ENCODE results near the gene SAP30BP.

The SAP30BP gene

DNA sequence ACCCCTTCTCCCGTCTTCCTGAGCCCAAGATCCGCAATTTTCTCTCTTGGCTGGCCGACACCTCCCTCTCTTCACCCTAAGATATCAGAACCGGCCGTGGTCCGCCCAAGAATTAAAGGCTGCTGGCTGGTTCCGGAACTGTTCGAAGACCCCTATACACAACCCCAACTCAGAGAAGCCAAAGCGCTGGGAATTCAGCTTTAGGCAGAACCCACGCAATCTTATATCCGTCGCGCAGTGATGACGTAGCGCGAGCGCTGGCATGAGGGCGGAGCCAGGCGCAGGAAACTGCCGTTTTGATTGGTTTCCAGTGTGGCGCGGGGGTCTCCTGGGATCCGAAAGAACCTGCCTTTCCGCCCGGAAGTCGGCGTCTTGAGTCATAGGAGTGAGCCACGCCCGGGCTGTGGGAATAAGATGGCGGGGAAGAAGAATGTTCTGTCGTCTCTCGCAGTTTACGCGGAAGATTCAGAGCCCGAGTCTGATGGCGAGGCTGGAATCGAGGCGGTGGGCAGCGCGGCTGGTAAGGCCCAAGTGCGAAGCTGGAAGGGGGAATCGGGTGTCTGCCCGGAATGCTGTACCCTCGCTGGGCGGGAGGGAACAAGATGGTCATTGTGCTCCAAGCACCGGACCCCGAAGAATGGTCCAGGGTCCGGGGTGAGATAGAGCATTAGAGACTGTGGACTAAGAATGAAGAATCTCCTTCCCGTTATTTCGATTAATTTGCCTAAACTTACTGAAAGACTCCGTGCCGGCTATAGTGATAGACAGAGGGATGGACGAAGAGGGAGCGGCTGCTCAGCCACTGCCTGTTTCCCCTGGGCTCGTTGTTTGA is at the start of gene SAP30BP, which contains the start of gene RECQL5:
SAP30BP (plus strand) TSS at position 380 of the 832 bp plus-strand sequence; CDS start at position 415, 35 bp downstream.
RECQL5 (minus strand) TSS at position 196 of the 832 bp plus-strand sequence. CDS start 597 bp downstream, outside the sequence.
- DNase-seq: peak; percentile 99

DNA sequence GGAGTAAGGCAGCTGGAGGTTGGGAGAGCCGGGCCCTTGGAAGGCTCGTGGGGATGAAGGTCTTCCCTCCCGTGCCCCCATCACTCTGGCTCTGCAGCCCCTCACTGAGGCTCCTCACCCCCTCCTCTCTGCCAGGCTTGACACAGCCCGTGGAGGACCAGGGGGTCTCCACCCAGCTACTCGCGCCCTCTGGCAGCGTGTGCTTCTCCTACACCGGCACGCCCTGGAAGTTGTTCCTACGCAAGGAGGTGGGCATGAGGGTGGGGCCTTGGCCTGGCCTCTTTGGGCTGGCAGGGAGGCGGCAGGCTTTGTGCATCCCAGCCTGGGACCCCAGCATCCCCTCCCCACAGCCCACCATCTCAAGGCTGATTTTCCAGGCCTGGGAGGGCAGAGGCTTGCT is 49.5 kb upstream of the SAP30BP start:
- DNase-seq: no peak

DNA sequence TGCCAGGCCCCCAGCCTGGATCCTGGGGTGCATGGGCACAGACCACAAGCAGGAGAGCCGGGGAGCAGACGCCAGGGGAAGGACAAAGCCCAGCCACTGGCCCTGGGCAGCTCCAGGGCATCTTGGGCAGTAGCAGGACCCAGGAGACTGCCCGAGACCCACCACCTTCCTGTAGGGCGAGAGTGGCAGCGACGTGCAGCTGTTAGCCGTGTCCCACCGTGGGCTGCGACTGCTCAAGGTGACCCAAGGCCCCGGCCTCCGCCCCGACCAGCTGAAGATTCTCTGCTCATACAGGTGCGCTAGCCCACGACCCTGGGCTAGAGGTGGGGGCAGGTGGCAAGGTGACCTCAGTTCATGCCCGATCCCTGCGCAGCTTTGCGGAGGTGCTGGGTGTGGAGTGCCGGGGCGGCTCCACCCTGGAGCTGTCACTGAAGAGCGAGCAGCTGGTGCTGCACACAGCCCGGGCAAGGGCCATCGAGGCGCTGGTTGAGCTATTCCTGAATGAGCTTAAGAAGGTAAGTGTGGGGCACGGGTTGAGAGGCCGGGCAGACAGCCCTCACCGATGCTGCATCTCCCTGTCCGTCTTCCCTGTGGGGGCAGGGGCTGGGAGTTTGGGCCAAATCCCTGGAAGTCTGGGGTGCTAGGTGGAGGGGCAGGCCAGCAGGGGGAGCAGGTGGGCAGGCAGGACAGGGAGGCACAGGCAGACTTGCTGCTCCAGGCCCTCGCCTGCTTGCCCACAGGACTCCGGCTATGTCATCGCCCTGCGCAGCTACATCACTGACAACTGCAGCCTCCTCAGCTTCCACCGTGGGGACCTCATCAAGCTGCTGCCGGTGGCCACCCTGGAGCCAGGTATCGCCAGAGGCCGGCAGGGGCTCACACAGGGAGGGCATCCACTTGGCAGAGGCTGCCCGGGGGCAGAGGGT is 47.4 kb upstream of the SAP30BP start:
- DNase-seq: no peak

DNA sequence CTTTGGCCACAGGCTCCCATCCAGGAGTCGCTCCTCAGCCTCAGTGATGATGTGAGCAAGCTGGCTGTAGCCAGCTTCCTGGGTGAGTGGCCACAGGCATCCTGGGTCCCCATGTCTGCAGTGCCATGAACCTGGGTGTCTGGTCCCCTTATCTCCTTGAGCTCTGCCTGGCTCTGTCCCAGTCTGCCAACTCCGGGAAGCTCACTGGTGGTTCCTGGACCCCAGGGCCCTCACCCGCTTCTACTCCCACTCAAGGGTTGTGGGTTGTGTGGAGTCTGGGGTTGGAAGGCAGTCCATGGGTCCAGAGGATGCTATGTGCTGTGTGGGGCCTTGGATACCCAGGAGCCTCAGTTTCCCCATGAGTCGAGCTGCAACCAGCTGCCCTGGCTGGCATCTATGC is 45.6 kb upstream of the SAP30BP start:
- no peak for DNase-seq

DNA sequence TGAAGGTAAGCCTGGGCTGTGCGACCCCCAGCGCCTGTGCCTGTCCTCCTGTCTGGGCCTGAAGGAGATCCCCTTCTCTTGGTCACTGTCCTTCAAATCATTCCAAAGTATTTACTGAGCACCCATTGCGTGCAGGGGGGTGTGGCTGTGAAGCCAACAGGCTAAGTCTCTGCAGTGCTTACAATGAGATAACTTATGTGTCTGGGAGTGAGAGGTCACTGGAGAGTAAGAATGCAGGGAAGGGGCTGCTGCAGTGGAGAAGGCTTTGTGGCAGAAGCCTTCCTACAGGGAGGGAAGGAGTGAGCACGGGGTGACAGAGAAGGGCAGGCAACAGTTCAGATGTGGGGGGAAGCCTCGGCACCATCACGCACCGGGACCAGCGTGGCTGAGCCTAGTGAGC is 45.1 kb upstream of the SAP30BP start:
- no peak for DNase-seq

DNA sequence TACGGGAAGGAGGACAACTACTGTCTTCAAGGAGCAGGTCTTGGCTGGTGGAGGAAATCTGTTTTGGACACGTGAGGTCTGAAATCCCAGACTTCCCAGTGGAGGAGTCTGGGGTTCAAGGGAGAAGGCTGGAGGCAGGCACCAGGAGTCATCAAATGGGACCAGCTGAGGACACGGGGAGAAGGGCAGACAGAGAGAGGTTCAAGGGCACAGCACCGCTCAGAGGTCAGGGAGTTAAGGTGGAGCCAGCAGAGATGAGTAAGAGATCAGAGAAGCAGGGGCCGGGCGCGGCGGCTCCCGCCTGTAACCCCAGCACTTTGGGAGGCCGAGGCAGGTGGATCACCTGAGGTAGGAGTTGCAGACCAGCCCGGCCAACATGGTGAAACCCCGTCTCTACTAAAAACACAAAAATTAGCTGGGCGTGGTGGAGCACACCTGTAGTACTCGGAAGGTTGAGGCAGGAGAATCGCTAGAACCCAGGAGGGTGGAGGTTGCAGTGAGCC is 44.3 kb upstream of the SAP30BP start:
- no peak for DNase-seq

DNA sequence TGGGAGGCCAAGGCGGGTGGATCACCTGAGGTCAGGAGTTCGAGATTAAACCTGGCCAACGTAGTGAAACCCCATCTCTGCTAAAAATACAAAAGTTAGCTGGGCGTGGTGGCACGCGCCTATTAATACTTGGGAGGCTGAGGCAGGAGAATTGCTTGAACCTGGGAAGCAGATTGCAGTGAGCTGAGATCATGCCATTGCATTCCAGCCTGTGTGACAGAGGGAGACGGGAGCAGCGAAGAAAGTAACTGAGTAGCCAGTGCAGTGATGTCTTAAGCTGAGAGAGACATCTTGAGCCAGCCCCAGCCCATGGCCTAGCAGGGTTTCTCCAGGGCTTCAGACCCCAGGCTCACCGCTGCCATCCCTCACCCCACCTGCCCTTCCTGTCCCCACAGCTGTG is 43.8 kb upstream of the SAP30BP start:
- no peak for DNase-seq

DNA sequence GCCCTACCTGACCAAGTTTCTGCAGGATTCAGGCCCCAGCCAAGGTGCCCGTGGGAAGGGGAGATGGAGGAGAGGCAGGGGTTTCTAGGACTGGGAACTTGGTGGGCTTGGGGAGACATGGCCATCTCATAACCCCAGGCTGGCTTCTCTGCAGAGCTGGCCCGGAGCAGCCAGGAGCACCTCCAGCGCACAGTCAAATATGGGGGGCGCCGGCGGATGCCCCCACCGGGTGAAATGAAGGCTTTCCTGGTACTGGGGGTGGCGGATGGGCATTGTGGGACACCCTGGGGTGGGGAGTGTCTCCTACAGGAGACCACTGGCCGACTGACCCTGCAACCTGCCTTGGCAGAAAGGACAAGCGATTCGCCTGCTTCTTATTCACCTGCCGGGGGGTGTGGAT is 43.1 kb upstream of the SAP30BP start:
- DNase-seq: no peak

DNA sequence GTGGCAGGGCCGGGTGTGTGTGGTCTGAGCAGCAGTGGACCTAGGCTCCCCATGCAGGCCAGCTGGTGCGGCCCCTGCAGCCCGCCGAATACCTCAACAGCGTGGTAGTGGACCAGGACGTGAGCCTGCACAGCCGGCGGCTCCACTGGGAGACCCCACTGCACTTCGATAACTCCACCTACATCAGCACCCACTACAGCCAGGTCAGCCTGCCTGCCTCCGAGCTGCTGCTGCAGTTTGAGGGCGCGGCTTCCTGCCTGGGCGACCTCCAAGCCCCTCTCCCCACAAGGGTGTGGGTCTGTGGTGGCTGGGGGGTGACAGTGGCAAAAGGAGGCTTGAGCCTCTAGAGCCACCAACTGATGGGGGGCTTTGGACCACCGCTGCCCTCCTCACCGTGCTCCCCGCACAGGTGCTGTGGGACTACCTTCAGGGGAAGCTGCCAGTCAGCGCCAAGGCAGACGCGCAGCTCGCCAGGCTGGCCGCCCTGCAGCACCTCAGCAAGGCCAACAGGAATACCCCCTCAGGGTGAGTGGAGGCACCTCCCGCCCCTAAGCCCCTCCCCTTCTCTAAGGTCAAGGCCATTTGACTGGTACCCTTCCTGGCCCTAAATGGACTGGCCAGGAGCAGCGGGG is 42.3 kb upstream of the SAP30BP start:
- DNase-seq: no peak

DNA sequence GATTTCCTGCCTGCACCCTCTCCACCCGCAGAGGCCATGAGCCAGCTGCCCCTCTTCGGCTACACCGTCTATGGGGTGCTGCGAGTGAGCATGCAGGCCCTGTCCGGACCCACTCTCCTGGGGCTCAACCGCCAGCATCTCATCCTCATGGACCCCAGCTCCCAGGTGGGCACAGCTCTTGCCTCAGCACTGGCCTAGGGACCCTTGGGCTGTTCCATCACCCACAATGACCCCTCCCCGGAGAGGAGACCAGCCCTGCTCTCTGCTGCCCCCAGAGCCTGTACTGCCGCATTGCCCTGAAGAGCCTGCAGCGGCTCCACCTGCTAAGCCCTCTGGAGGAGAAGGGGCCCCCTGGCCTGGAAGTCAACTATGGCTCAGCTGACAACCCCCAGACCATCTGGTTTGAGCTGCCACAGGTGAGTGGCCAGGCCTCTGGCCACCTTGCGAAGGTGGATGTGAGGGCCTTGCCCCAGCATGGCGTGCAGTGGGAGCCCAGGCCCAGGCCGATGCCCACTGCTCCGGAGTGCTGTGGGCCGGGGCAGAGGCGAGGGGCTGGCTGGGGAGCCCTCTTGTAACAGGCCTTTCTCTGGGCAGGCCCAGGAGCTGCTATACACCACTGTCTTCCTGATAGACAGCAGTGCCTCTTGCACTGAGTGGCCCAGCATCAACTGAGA is 41.2 kb upstream of the SAP30BP start:
- peak; percentile 14 for DNase-seq

DNA sequence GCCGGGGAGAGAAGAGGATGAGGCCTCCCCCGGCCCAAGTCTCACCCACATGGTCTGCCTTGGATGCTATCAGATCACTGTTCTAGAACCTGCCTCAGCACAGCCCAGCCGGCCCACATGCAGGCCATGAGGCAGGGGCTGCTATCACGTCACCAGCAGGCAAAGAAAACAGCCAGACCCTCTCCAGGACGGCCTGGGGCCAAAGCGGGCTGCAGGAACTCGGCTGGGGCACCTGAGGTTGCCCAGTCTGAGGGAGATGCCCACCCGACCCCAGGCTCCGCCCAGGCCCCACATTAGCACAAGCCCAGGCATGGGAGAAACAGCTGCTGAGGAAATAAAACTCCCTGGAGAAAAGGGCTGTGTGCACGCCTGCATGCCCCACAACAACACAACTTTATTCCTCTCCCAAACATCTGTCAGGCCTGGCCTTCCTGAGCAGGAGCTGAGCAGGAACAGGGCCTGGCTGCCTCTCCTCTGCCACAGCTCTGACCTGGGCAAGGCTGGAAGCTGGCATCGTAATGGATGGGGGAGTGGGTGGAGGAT is 40.6 kb upstream of the SAP30BP start:
- no peak for DNase-seq

DNA sequence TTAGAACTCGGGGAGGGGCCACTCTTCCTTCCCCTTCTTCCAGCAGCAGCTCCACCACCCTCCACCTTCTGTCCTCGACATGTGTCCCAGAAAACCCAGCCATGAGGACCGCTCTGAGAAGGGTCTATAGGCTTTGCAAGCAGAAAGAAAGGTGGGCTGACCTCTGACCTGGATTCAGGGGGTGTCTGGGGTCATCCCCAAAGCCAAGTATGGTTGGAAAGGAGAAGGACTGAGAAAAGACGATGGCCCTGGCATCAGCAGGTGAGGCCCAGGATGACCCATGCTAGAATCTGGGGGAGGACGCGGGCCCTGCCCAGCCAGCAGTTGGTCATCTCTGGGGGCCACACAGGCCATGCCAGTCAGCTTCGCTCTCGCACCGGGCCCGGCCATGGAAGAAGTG is 40.0 kb upstream of the SAP30BP start:
- no peak for DNase-seq

DNA sequence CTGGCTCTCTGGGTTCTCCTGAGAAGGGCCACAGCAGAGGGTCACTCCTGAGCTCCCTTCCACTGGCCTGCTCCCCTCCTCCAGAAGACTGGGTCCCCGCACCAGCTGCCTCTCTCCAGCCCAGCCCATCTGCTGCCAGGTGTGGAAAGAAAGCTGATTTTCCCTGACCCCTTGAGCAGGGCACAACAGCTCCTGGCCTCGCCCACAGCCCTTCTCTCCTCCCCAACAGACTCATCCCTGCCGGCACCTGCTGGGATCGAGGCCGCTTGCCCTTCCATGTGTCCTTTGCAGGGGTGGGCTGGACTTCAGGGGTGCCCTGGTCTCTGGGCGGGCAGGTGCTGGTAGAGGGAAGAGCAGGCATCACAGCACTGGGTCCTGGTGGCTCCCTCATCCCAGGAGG is 38.7 kb upstream of the SAP30BP start:
- DNase-seq: no peak

DNA sequence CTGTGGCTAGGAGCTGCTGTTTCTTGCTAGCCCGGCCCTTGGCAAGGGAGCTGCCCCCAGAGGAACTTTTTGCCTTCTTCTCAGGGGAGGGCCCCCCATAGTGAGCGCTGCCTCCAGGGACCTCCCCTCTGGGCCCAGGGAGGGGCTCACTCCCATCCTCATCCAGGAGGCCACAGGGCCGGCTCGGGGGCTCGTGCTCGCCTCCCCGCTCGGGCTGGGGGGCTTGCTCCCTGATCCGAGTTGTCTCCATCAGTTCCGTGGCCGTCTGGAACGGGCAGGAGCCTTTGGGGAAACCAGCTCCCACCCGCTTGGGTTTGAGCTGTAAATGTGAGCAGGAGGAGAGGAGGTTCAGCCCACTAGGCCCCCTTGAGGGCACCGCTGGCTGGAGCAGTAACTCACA is 38.0 kb upstream of the SAP30BP start:
- DNase-seq: no peak

DNA sequence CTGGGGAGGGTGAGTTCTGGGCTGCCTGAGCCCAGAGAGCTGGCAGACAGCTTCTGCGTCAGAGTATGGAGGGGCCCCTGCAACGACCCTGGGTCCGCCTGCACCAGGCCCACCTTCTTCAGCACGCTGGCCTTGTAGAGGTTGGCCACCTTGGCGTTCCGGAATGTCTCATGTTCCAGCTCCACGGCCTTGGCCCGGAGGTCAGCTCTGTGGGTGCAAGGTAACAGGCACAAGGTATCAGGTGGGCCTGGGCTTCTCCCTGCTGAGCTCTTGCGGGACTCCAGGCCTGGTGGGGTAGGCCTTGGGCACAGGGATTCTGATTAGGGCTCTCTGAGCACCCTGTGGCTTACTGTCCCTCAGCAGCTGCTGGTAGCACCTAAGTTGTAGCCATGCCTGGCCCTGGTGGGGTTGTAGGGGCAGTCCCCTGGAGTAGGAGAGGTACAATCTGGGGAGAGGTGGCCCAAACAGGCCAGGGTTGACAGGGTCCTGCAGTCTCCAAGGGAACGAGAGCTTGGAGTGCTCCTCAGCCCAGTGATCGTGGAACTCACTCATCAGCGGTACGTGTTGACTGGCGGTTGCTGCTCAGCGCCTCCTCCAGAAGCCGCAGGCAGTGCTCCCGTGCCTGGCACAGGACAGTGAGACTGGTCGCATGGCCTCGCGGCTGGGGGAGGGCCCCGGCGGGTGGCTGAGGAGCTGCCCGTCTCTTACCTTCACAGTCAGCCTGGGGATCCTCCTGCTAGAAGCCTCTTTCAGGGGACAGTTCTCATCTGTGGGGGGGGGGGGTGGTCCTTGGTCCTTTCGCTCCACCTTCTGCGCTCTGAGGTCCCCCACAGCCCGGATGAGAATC is 36.8 kb upstream of the SAP30BP start:
- no peak for DNase-seq

DNA sequence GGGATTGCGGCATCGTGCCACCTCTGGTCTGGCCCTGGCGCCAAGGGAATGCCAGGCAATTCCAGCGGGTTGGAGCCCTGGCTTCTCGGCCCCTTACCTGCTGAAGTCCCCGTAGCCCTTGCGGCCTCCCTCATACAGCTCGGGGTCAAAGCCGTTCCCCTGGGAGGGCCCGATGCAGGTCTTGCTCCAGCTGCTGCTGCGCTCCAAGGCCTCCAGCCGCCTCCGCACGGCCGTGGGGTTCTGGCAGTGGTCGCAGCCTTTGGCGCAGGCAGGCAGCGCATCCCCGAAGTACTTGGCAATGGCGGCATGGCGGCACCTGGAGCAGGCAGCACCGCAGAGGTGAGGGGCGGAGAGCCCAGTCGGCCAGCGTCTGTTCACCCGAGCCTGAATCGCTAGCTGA is 35.8 kb upstream of the SAP30BP start:
- DNase-seq: no peak

DNA sequence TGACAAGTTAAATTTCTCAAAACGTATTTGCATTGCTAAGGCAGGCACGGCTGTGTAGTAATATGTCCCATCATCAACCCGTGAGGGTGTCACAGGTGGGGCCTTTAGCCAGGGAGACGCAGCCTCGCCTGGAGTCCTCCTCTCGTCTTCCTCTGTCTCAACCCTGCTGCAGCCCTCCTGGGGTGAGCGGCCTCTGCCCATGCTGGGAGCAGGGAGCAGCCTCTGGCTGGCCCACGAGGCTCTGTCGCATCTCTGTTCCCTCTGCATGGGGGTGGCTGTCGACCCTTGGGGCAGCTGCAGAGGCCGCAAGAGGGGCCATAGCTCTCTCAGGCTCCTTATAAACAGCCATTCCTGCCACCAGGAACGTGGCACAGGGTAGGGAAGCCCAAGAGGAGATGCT is 34.7 kb upstream of the SAP30BP start:
- no peak for DNase-seq

DNA sequence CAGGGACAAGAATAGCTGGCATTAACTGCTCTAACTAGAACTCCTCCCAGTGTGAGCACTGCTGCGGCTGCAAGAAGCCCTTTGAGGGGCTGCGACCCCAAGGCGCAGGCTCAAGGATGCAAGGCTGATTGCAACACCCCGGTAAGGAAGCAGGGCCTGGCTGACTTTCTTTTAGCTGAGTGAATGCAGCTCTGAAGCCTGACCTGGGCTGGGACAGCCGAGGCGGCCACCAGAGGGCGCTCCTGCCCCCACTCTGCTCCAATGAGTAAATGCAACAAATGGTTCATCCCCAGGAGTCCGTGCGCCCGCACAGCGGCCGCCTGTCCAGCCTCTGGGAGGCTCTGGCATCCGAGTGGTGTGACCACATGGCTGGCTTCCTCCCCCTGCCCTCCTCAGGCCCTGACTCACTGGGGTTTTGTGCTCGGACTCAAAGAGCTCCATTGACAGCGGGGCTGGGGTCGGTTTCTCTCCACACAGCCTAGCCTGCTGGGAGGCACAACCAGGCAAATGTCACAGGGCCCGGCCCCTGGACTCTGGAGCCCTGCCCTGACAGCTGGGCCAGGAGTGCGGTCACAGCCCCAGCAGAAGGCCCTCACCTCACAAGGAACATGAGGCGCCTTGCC is 34.2 kb upstream of the SAP30BP start, which contains the start of gene SMIM5:
SMIM5 (plus strand) TSS at position 572 of the 623 bp plus-strand sequence. CDS start 6,768 bp downstream, outside the sequence.
- peak; percentile 84 for DNase-seq

DNA sequence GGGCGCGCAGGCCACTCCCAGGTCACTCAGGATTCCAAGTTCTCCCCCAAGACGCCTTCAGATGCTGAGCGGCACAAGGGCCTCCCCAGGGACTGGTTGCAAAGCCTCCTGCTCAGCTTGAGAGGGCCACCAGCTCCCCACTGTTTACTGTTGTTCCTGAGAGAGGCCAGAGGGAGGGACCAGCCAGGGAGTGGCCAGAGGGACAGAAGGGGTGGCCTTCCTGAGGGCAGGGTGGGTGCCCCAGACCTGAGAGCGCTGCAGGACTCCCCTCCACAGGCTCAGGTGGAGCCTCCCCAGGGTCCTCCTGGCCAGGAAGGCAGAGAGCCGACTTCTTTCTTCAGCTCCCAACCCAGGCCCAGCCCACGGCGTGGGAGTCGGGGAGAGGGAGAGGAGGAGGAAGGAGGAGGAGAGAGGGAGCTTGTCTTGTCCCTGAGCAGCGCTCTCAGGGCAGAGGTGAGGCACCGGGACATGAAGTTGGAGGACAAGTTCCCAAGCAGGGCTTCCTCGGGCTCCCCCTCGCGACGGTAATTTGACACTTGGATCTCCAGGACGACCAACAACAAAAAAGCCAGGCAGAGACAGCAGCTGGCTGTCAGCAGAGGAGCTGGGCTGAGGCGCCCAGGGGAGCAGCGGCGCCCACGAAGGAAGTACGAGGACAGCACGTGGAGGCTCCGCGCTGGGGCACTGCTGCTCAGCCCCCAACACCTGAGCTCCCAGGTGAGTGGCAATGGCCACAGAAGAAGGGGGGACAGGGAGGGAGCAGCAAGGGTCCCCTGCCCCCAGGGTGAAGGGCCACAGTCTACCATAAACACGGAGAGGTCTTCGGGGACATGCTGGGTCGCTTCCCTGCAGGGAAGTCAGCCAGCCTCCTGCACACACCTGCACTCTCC is 33.4 kb upstream of the SAP30BP start:
- peak; percentile 59 for DNase-seq

DNA sequence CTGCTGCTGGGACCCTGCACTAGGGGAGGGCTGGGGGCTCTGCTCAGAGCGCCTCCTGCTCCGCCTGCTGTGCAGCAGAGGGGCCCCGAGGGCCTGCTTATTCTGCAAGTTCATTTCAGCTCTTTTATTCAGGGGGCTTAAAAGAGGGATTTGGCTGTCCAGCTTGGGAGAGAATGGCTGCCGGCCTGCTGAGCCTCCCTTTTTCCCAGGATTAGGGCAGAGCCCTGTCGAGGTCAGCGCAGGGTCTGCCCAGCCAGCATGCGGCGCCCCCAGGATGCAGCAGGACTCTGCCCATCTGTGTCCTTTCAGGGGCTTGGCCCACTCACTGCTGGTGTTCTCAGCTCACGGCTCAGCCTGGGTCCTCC is 32.8 kb upstream of the SAP30BP start:
- no peak for DNase-seq
